Endothelial cell of hepatic sinusoid (primary cell): ENCODE results near the gene RPRD1B.
"Not testable (repeated sequence)": the region's sequence is repeated elsewhere in the genome, so short reads cannot be mapped to it uniquely, and the experiment has no call there.

Experiments used
- in situ Hi-C: cut with HindIII; loops from 2 replicates; pipeline ENCODE4 v1.10.0; 2017; ENCODE audit warnings: low sequenced_read_pairs

The RPRD1B gene

DNA sequence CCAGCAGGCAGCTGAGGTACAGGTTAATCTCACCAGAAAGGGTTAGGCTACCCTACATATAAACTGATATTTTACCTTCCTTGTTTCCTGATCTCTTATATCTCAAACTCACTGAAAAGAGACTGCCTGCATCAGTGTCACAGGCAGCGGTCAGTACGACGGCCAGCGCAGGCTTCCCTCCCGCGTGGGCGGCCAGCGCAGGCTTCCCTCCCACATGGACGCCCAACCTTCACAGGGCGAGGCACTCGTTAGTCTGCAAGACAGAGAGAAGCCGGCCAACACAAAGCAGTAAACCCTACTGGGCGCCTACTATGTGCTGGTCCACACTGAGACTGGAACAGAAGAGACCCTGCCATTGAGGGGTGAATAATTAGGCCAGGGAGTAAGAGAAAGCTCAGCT, 33.3 kb upstream of the RPRD1B start:
- in situ Hi-C loops, result no loop called here

GRCh38 chr20:38001173-38001875, 32.2 kb upstream of the RPRD1B start:
- in situ Hi-C loops, result no loop called here

- in situ Hi-C loops, result no loop called here
Observed at GRCh38 chr20:38001981-38002380, 31.6 kb upstream of the RPRD1B start.

- in situ Hi-C loops, result no loop called here
Observed at GRCh38 chr20:38002422-38002821, 31.1 kb upstream of the RPRD1B start.

GRCh38 chr20:38004416-38004815, 29.1 kb upstream of the RPRD1B start:
- in situ Hi-C loops, result no loop called here

DNA sequence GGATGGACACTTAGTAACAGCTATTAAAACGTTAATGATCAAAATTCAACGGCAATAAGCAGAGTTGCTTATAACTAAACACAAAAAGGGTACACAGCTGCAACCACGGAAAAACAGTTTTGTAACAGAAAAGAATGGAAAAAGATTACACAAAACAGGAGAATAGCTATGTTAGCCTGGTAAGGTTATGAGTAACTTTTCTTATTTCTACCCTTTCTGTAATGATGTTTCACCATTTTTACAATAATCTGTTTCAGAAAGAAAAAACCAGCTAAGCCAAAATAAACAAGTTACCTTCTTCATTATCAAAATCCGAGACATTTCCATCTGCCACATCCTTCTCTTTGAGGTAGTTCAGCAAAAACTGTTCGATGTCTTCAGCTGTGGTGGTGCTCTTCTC, 27.6 kb upstream of the RPRD1B start:
- in situ Hi-C loops, result no loop called here

GRCh38 chr20:38007526-38007925, 26.0 kb upstream of the RPRD1B start:
- in situ Hi-C loops, result no loop called here

GRCh38 chr20:38008233-38008944, 25.2 kb upstream of the RPRD1B start:
- in situ Hi-C loops, result no loop called here

- in situ Hi-C loops, result not testable (repeated sequence)
Observed at GRCh38 chr20:38009416-38009815, 24.1 kb upstream of the RPRD1B start.

- in situ Hi-C loops, result no loop called here
Observed at GRCh38 chr20:38011696-38012095, 21.9 kb upstream of the RPRD1B start.

DNA sequence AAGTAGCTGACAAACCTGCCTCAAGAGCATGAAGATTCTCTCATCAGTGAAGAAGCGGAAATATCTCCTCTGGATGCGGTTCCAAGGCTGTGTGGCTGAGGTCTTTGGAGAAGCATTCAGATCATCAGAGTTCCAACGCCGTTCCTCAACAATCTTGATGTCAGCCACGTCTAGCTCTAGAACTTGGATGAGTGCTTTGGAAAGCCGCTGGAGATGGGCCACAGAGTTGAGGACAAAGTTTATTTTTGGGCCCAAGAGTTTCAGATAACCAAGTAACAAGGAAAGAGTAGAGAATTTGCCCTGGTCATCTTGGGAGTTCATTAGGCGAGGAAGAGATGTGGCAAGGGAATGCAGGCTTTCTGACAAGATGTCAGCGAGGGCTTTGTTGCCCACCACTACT, 21.2 kb upstream of the RPRD1B start:
- in situ Hi-C loops, result no loop called here

DNA sequence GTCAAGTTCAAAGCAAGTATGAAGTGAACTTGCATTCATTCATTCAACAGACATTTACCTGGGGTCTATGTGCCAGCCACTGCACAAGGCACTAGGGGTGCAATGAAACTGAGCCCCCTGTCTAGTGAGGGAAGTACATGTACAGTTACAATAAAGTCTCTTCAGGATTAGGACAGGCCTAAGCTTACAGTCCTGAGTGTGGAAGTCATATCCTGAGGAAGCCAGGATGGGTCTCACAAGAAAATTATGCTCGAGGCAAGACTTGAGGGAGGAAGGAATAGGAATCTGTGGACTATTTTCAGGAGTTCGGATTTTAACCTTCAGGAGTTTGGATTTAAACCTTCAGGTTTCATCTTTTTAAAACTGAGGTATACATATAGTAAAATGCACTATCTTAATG, 19.7 kb upstream of the RPRD1B start:
- in situ Hi-C loops, result no loop called here

DNA sequence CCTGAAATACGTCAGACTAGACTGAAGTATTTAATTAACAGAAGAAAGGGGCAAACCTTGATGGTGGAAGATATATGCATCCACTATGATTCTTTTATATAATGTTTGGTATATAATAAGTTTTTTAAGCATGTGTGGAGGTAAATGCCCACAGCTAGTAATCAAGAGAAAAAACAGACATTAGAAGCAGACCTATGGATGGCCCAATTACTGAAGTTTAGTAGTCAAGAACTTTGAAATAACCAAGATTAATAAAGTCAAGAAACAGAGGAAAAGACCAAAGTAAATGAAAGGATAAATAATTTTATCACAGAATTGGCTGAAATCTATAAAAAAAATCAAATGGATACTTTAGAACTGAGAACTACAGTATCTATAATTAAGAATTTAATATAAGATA, 15.6 kb upstream of the RPRD1B start:
- in situ Hi-C loops, result no loop called here

DNA sequence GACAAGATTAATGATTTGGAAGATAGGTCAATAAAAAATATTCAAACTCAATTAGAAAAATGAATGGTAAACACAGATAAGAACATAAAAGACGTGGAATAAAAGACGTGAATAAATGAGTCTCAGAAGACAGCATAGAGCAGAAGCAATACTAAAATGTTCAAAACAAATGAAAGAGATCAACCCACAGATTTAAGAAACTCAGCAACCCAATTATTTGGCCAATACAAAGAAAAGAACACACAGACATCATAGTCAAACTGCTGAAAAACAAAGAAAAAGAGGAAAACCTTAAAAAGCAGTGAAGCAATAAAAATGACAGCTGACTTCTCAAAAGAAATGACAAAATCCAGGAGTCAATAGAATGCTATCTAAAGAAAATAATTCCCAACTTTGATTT, 15.2 kb upstream of the RPRD1B start:
- in situ Hi-C loops, result no loop called here

DNA sequence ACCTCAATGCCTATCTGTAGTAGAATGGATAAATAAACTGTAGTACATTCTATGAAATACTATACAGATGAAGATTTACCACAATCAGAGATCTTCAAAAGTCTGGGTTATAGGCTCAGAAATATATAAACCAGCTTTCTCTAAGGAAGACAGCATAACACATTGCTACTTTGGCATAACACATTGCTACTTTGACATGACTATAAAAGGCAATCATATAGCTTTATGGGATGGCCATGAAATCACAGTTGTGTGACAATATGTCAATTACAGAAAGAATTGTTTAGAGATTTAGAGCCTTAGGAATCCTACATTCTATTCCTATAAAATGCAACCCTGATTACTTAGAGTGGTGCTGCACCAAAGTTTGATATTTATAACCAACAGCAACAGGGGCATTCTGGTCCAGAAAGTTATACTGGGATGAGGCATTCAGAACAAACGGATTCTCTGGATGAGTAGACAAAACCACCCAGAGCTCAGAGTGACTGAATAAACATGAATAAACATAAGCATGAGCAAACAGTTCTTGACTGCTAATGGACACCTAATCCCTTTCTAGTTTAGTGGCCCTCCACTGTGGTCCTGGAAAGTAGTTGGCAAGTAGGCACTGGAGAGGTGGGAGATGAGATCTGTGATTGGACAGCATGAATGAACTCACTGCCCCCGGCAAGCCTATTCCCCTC, 12.3 kb upstream of the RPRD1B start:
- in situ Hi-C loops, result loop anchor here (5.0 kb wide), 1 partner anchor 104 kb away; no protein-coding TSS in a partner anchor

GRCh38 chr20:38023181-38024001, 10.2 kb upstream of the RPRD1B start:
- in situ Hi-C loops, result loop anchor here (5.0 kb wide), 1 partner anchor 106 kb away; no protein-coding TSS in a partner anchor

DNA sequence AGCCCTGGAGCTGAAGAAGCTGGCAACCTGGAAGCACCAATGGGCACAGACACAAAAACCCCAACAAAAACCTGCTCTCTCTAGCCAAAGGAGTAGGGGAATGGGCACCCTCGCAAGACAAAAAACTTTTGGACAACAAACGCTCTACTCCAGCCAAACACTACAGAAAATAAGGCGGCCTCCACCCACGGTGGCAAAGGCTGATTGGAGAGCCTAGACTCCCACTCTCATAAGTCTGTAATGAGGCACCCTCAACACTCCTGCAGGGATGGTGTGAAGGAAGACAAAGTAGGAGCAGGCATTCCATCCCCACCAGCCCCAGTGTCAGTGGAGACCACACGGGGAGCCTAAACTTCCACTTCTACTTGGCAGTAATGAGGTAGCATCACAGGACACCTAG, 9.1 kb upstream of the RPRD1B start:
- in situ Hi-C loops, result loop anchor here (5.0 kb wide), 1 partner anchor 107 kb away; no protein-coding TSS in a partner anchor

- in situ Hi-C loops, result no loop called here
Observed at GRCh38 chr20:38029453-38029852, 4.1 kb upstream of the RPRD1B start.

DNA sequence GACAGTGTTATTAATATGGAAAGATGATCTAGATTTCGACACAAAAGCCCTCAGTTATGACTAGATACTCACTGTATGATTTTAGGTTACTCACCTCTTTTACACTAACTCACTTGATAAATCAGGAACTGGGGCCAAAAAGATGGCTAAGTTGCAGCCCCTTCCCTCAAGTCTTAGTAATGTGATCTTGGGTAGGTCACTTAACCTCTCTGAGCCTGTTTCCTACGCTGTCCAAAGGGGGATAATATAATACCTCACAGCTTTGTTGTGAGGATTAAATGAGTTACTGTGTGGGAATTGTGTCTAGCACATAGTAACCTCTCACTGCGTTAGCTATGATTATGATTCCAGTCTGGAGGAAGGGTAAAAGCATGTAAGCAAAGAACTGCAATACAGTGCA, 1.6 kb upstream of the RPRD1B start:
- in situ Hi-C loops, result no loop called here

- in situ Hi-C loops, result no loop called here
Observed at GRCh38 chr20:38032585-38033329, 789 bp upstream of the RPRD1B start.
